HG02840 (cell line): ENCODE data around the gene MAPK8IP2.
"Not testable (repeated sequence)": the region's sequence is repeated elsewhere in the genome, so short reads cannot be mapped to it uniquely, and the experiment has no call there.

Experiments used
- ATAC-seq: cut with Tn5 transposase; IDR thresholded peaks from one replicate; pipeline ENCODE4 v1.9.1; 2021; ENCODE audit warnings: mild to moderate bottlenecking, moderate library complexity, moderate number of reproducible peaks; ENCODE audit not compliant: unreplicated experiment, low FRiP score

The MAPK8IP2 gene

GRCh38 chr22:50628543-50629134 is 28.0 kb downstream of the MAPK8IP2 start:
- ATAC-seq: no peak

GRCh38 chr22:50630376-50630775 is 29.8 kb downstream of the MAPK8IP2 start:
- ATAC-seq: no peak

- ATAC-seq: no peak
Measured at GRCh38 chr22:50633086-50633485, 32.5 kb downstream of the MAPK8IP2 start.

GRCh38 chr22:50633771-50634170 is 33.2 kb downstream of the MAPK8IP2 start:
- no peak for ATAC-seq

GRCh38 chr22:50635591-50635990 is 35.0 kb downstream of the MAPK8IP2 start:
- ATAC-seq: no peak

- not testable (repeated sequence) for ATAC-seq
Measured at GRCh38 chr22:50640296-50640695, 39.7 kb downstream of the MAPK8IP2 start.

GRCh38 chr22:50640857-50641647 is 40.5 kb downstream of the MAPK8IP2 start:
- no peak for ATAC-seq

GRCh38 chr22:50641696-50642607 is 41.4 kb downstream of the MAPK8IP2 start:
- no peak for ATAC-seq

- ATAC-seq: not testable (repeated sequence)
Measured at GRCh38 chr22:50643021-50643820, 42.6 kb downstream of the MAPK8IP2 start.

- not testable (repeated sequence) for ATAC-seq
Measured at GRCh38 chr22:50643821-50644101, 43.2 kb downstream of the MAPK8IP2 start.

GRCh38 chr22:50653256-50653655 is 52.7 kb downstream of the MAPK8IP2 start:
- no peak for ATAC-seq

- ATAC-seq: not testable (repeated sequence)
Measured at GRCh38 chr22:50654664-50655063, 54.1 kb downstream of the MAPK8IP2 start.

GRCh38 chr22:50656122-50657070 is 55.8 kb downstream of the MAPK8IP2 start:
- ATAC-seq: no peak

GRCh38 chr22:50657925-50658324 is 57.3 kb downstream of the MAPK8IP2 start:
- ATAC-seq: no peak

- ATAC-seq: not testable (repeated sequence)
Measured at GRCh38 chr22:50659711-50660110, 59.1 kb downstream of the MAPK8IP2 start.

GRCh38 chr22:50660306-50660705 is 59.7 kb downstream of the MAPK8IP2 start:
- ATAC-seq: no peak
